BE2C (cell line): ENCODE data around the gene VCAM1.
"Not testable (repeated sequence)": the region's sequence is repeated elsewhere in the genome, so short reads cannot be mapped to it uniquely, and the experiment has no call there.

ENCODE experiments used
- DNase-seq: peaks from one replicate; pipeline ENCODE4 v3.0.0-alpha.2; 2020
- H3K27me3 ChIP-seq: fragments of 250-450 bp; sonication (Bioruptor Pico); 2 replicates; pipeline ENCODE4 v1.5.1; 2020; ENCODE audit warnings: mild to moderate bottlenecking
- H3K36me3 ChIP-seq: fragments of 250-450 bp; sonication (Bioruptor Pico); 2 replicates; pipeline ENCODE4 v1.5.1; 2020; ENCODE audit warnings: mild to moderate bottlenecking
- H3K4me1 ChIP-seq: fragments of 250-450 bp; sonication (Bioruptor Pico); 2 replicates; pipeline ENCODE4 v1.5.1; 2020
- H3K4me3 ChIP-seq: 2 replicates; pipeline ENCODE4 v1.5.1; 2011; ENCODE audit warnings: low read depth, low read length
- H3K9me3 ChIP-seq: fragments of 250-450 bp; sonication (Bioruptor Pico); 2 replicates; pipeline ENCODE4 v1.5.1; 2020
- TF ChIP-seq, protein P1 (sequence below): IDR thresholded peaks from 2 replicates; pipeline ENCODE4 v1.5.1; 2012; ENCODE audit warnings: mild to moderate bottlenecking, low read depth, low read length

Gene VCAM1

DNA sequence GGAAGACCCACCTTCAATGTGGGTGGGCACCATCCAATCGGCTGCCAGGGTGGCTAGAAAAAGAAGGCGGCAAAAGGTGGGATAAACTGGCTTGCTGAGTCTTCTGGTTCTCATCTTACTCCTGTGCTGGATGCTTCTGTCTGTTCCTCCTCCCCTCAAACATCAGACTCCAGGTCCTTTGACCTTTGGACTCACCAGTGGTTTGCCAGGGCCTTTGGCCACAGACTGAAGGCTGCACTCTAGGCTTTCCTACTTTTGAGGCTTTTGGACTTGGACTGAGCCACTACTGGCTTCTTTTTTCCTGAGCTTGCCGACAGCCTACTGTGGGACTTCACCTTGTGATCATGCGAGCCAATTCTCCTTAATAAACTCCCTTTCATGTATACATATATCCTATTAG is 55.9 kb downstream of the VCAM1 start:
- TF ChIP-seq, protein P1, sequence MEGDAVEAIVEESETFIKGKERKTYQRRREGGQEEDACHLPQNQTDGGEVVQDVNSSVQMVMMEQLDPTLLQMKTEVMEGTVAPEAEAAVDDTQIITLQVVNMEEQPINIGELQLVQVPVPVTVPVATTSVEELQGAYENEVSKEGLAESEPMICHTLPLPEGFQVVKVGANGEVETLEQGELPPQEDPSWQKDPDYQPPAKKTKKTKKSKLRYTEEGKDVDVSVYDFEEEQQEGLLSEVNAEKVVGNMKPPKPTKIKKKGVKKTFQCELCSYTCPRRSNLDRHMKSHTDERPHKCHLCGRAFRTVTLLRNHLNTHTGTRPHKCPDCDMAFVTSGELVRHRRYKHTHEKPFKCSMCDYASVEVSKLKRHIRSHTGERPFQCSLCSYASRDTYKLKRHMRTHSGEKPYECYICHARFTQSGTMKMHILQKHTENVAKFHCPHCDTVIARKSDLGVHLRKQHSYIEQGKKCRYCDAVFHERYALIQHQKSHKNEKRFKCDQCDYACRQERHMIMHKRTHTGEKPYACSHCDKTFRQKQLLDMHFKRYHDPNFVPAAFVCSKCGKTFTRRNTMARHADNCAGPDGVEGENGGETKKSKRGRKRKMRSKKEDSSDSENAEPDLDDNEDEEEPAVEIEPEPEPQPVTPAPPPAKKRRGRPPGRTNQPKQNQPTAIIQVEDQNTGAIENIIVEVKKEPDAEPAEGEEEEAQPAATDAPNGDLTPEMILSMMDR: no peak
- Histone ChIP-seq H3K27me3 (0 out of 2 replicates have a peak, but pooled peaks cover 5% of the 10 kb centered on the region), H3K9me3 (no peaks in the 10 kb centered on the region), H3K4me3 (no peak overlapping the region), H3K4me1 (no peaks in the 10 kb centered on the region), H3K36me3 (no peaks in the 10 kb centered on the region)
- no peak for DNase-seq

DNA sequence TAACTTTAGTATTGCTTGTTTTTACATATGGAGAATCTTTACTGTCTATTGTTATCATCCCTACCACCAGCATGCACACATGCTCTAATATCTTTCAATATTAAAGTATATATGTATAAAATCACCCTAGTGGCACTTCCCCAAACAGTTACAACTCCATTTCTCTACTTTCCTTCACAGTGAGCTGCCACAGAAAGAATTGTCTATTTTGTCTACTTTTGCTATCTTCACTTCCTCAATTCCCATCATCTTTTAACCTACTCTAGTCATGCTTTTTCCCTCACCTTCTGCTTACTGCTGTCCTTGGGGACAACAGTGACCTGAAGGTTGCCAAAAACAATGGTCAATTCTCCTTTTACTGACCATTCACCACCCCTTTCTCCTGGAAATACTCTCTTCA is 59.2 kb downstream of the VCAM1 start:
- no peaks in the 10 kb centered on the region for H3K27me3 ChIP-seq
- DNase-seq: no peak
- TF ChIP-seq, protein P1: no peak
- H3K36me3 ChIP-seq: no peaks in the 10 kb centered on the region
- H3K9me3 ChIP-seq: no peaks in the 10 kb centered on the region
- H3K4me1 ChIP-seq: no peaks in the 10 kb centered on the region
- no peak overlapping the region for H3K4me3 ChIP-seq

DNA sequence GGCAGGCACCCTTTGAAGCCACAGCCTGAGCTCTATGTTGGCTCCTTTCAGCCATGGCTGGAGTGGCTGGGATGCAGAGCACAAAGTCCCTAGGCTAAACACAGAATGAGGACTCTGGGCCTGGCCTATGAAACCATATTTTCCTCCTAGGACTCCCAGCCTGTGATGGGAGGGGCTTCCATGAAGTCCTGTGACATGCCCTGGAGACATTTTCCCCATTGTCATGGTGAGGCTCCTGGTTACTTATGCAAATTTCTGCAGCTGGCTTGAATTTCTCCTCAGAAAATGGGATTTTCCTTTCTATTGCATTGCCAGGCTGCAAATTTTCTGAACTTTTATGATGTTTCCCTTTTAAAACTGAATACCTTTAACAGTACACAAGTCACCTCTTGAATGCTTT is 61.3 kb downstream of the VCAM1 start:
- Histone ChIP-seq H3K36me3 (no peaks in the 10 kb centered on the region), H3K4me1 (no peaks in the 10 kb centered on the region), H3K9me3 (no peaks in the 10 kb centered on the region), H3K4me3 (no peak overlapping the region), H3K27me3 (peaks cover 6% of the 10 kb centered on the region)
- DNase-seq: no peak
- TF ChIP-seq, protein P1: no peak

DNA sequence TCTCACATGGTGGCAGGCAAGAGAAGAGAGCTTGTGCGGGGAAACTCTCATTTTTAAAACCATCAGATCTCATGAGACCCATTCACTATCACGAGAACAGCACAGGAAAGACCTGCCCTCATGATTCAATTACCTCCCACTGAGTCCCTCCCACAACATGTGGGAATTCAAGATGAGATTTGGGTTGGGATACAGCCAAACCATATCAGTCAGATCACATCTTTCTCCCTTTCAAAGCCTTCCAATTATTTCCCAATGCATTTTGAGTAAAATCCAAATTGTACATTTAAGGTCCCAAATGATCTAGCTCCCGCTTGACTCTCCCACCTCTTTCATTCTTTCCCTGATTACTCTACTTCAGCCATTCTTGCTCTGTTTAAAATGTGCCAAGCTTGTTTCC is 62.2 kb downstream of the VCAM1 start:
- peaks cover 14% of the 10 kb centered on the region for H3K27me3 ChIP-seq
- not testable (repeated sequence) for H3K36me3 ChIP-seq, H3K9me3 ChIP-seq, H3K4me1 ChIP-seq, H3K4me3 ChIP-seq, DNase-seq

DNA sequence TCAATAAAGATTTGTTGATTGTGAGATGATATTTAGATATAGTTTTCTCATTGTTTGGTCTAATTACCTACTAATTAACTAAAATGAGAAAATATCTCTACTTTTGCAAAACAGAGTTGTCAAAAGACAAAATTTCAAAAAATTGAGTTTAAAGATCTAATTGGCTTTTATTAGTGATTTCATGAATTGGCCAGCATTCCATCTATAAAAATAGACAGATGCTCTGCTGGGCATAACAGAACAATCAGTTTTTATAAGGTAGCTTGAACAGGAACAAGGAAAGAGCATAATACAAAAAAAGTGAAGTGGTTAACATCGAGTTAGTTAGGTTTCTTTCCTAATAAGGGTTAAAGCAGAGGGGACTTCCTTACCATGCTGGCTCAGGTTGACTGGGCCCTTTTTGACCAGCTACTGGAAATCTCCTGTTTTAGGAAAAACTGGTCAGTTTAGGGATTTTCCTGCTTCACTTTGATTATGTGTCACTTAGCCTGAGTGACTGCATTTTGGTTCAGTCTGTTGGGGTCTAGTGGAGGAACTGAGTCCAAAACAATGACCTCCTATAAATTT is 63.0 kb downstream of the VCAM1 start:
- TF ChIP-seq, protein P1: no peak
- Histone ChIP-seq H3K36me3 (no peaks in the 10 kb centered on the region), H3K4me1 (no peaks in the 10 kb centered on the region), H3K4me3 (no peak overlapping the region), H3K9me3 (no peaks in the 10 kb centered on the region), H3K27me3 (peaks cover 21% of the 10 kb centered on the region)
- DNase-seq: no peak

DNA sequence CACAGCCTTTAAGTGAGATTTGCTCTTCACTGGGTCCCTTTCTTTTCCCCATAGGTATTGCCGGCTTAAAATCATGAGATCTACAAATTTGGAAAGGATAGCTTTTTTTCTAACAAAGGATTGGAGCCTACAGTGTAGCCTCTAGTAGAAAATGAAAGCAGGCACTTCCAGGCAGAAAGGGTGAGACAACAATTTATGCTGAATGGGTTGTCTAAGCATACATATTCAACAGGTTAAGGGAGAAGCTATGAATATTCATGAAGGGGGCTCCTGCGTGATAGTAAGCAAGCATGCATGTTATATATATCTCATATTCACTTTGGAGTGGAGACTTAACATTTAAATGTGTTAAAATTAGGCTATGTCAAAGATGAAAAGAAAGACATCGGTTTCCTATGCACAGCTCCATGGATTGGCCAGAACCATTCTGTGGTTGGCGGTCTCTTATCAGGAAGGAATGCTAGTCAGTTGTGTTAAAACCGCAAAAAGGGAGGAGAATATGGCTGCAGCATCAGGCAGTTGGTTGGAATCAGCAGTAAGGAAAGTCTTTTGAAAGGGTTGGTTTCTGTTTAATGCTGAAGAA is 66.0 kb downstream of the VCAM1 start:
- TF ChIP-seq, protein P1: no peak
- Histone ChIP-seq H3K36me3 (no peaks in the 10 kb centered on the region), H3K4me3 (no peak overlapping the region), H3K4me1 (no peaks in the 10 kb centered on the region), H3K27me3 (peaks cover 39% of the 10 kb centered on the region), H3K9me3 (no peaks in the 10 kb centered on the region)
- no peak for DNase-seq
